Measurements from ENCODE around the gene ATP5PD. TPM values are rescaled to one million over a fixed set of nuclear protein-coding genes. Genes with fewer than 3 reads are reported as not detected.

Gene ATP5PD
- total RNA-seq, 1 experiment from 2014 or later, result 413 TPM

DNA sequence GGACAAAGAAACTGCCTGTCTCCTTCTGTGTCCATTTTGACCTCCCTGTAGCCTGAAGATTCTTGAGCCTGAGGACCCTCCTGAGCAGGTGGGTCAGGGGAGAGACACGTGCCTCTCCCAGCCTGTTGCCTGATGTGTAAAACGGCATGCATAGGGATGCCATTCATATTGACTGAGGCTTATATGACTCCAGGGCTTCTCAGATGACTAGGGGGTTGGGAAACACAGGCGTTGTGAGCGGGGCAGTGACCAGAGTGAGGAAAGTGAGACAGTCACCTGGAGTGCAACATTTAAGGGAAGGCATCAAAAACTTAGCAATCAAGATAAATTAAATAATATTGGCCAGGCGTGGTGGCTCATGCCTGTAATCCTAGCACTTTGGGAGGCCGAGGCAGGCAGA, 35.9 kb upstream of the ATP5PD start:
- DNase-seq (ENCODE audit: low read depth, low spot score), result no peak
- intact Hi-C loops (cut with micrococcal nuclease; ENCODE audit: unreplicated experiment), result no loop called here
- TF ChIP-seq CTCF (IDR thresholded peaks at IDR 0.05) (no peak), POLR2AphosphoS5 (IDR thresholded peaks at IDR 0.05; ENCODE audit: low read depth, low read length) (no peak), REST (IDR thresholded peaks at IDR 0.05; ENCODE audit: insufficient read depth in 1 of 2, low read depth in 2 of 2, low read length in 1 of 2) (no peak), SIN3A (IDR thresholded peaks at IDR 0.05; ENCODE audit: borderline replicate concordance, insufficient read depth, low read depth, low read length) (no peak), TCF7L2 (IDR thresholded peaks at IDR 0.05; ENCODE audit: low read depth, low read length) (no peak)
- no peaks in the 10 kb centered on the region for H3K9me3 ChIP-seq (ENCODE audit: control insufficient read depth, insufficient read depth, low read depth, low read length)
- POLR2A ChIA-PET, result interaction anchor here (0.6 to 0.7 kb wide), 2 partner anchors 22 to 134 kb away, joined by 4 to 5 read pairs; no protein-coding TSS in a partner anchor
- in situ Hi-C loops (cut with HindIII; ENCODE audit: low pct_unique_long_range_greater_than_20kb, low sequenced_read_pairs), result no loop called here
- H3K4me3 ChIP-seq (ENCODE audit: low read depth in 2 of 2, low read length in 2 of 2), result no peak overlapping the region
- H3K4me1 ChIP-seq (ENCODE audit: control insufficient read depth, insufficient read depth, low read length), result peaks cover 29% of the 10 kb centered on the region
- BruUV-seq (replicated peaks), result no TSS peak
- no peaks in the 10 kb centered on the region for H3K36me3 ChIP-seq (ENCODE audit: control insufficient read depth, insufficient read depth, low read length)
- ATAC-seq, result no peak
- no peaks in the 10 kb centered on the region for H3K27me3 ChIP-seq (ENCODE audit: control insufficient read depth, insufficient read depth, low read length)
- H3K27ac ChIP-seq (ENCODE audit: low read length), result peak overlapping the region; percentile 20; the same call in 1 of the 2 replicates
- CTCF ChIA-PET, result no interaction called here

DNA sequence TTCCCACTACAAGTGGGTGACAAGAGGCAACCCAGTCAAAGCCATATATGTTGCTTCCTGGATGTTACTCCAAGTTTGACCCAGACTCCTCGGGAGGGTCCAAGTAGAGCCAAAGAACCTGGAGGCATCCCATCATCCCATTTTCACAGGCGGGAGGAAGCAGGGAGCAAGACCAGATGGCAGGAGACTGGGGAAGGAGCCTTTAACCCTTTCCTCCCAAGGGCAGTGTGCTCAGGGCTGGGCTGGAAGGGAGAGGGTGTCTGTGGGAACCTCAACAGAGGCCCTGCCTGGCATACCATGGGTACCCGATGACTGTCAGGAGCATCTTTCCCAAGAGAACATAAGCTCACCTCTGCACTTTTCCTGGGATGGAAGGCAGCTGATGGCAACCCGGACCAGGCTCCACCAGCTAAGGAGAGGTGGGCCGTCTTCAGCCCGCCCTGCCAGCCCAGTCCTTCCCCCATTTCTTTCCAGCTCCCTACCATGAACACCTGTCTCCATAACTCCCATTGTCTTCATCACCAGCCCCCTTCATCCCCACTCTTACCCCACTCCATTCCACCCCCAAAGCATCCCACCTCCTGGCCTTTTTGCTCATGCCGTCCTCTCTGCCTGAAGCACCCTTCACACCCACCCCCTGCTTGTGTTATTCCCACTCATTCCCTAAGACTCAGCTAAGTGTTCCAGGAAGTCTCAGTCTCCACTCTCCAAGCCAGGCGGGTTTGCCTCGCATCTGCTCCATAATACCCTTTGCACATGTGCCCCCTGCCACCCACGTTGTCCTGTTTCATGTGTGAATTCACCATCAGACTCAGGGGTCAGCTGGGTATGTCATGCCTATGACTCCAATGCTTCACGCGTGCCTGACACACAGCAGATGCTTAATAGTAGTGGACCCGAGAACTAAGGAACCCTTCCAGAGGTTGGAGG, 35.1 kb upstream of the ATP5PD start:
- ATAC-seq, result no peak
- intact Hi-C loops (cut with micrococcal nuclease; ENCODE audit: unreplicated experiment), result no loop called here
- no TSS peak for BruUV-seq (replicated peaks)

More for the DNA sequence above, 35.1 kb upstream of the ATP5PD start:
- Histone ChIP-seq H3K4me3 (ENCODE audit: low read depth in 2 of 2, low read length in 2 of 2) (no peak overlapping the region), H3K27me3 (ENCODE audit: control insufficient read depth, insufficient read depth, low read length) (no peaks in the 10 kb centered on the region), H3K9me3 (ENCODE audit: control insufficient read depth, insufficient read depth, low read depth, low read length) (no peaks in the 10 kb centered on the region), H3K4me1 (ENCODE audit: control insufficient read depth, insufficient read depth, low read length) (peaks cover 23% of the 10 kb centered on the region), H3K36me3 (ENCODE audit: control insufficient read depth, insufficient read depth, low read length) (no peaks in the 10 kb centered on the region), H3K27ac (ENCODE audit: low read length) (peak overlapping the region; percentile 20; the same call in 1 of the 2 replicates)
- CTCF ChIA-PET, result interaction anchor here (0.6 kb wide), 1 partner anchor 121 kb away, joined by 7 read pairs; no protein-coding TSS in a partner anchor
- POLR2A ChIA-PET, result interaction anchor here (0.6 to 1.0 kb wide), 3 partner anchors 8 to 133 kb away, joined by 4 to 6 read pairs (median 4); no protein-coding TSS in a partner anchor
- no peak for DNase-seq (ENCODE audit: low read depth, low spot score)
- TF ChIP-seq SIN3A (IDR thresholded peaks at IDR 0.05; ENCODE audit: borderline replicate concordance, insufficient read depth, low read depth, low read length), result no peak
- no peak for TF ChIP-seq CTCF (IDR thresholded peaks at IDR 0.05)
- no peak for TF ChIP-seq TCF7L2 (IDR thresholded peaks at IDR 0.05; ENCODE audit: low read depth, low read length)
- no peak for TF ChIP-seq REST (IDR thresholded peaks at IDR 0.05; ENCODE audit: insufficient read depth in 1 of 2, low read depth in 2 of 2, low read length in 1 of 2)
- no peak for TF ChIP-seq POLR2AphosphoS5 (IDR thresholded peaks at IDR 0.05; ENCODE audit: low read depth, low read length)
- in situ Hi-C loops (cut with HindIII; ENCODE audit: low pct_unique_long_range_greater_than_20kb, low sequenced_read_pairs), result no loop called here

All from Panc1 (cell line).